MM.1S (cell line): ENCODE data around the gene OR10A2.

Experiments
- DNase-seq: peaks from one replicate; pipeline ENCODE4 v3.0.0-alpha.2; 2015
- H2AFZ ChIP-seq: fragments of 300-600 bp; sonication (generic); 2 replicates; pipeline ENCODE4 v1.6.0; 2016; ENCODE audit warnings: antibody characterized with exemption, low read length
- H3F3A ChIP-seq: fragments of 300-600 bp; sonication (generic); 2 replicates; pipeline ENCODE4 v1.6.1; 2016; ENCODE audit warnings: mild to moderate bottlenecking, antibody characterized with exemption, low read length, moderate library complexity, mixed read lengths; ENCODE audit not compliant: insufficient read depth
- H3K27ac ChIP-seq: fragments of 300-600 bp; sonication (generic); 2 replicates; pipeline ENCODE4 v1.5.1; 2016; ENCODE audit warnings: mild to moderate bottlenecking, low read length
- H3K27me3 ChIP-seq: fragments of 300-600 bp; sonication (generic); replicated peaks from 2 replicates; pipeline ENCODE4 v1.6.0; 2016; ENCODE audit warnings: low read length; ENCODE audit not compliant: insufficient read depth
- H3K36me3 ChIP-seq: fragments of 300-600 bp; sonication (generic); replicated peaks from 2 replicates; pipeline ENCODE4 v1.6.1; 2016; ENCODE audit warnings: mild to moderate bottlenecking, low read length, mixed read lengths; ENCODE audit not compliant: insufficient read depth
- H3K4me1 ChIP-seq: fragments of 300-600 bp; sonication (generic); 2 replicates; pipeline ENCODE4 v1.6.1; 2016; ENCODE audit warnings: low read length, mixed read lengths
- H3K4me2 ChIP-seq: fragments of 300-600 bp; sonication (generic); 2 replicates; pipeline ENCODE4 v1.6.0; 2016; ENCODE audit warnings: low read depth, low read length
- H3K4me3 ChIP-seq: fragments of 300-600 bp; sonication (generic); 2 replicates; pipeline ENCODE4 v1.5.1; 2016; ENCODE audit warnings: low read length, mixed read lengths
- H3K79me2 ChIP-seq: fragments of 300-600 bp; sonication (generic); 2 replicates; pipeline ENCODE4 v1.6.1; 2016; ENCODE audit warnings: mixed run types, low read length, mixed read lengths
- H3K9ac ChIP-seq: fragments of 300-600 bp; sonication (generic); 2 replicates; pipeline ENCODE4 v1.6.1; 2016; ENCODE audit warnings: low read length, mixed read lengths
- H3K9me2 ChIP-seq: fragments of 300-600 bp; sonication (generic); replicated peaks from 2 replicates; pipeline ENCODE4 v1.6.1; 2016; ENCODE audit warnings: mild to moderate bottlenecking, low read length, mixed read lengths; ENCODE audit not compliant: insufficient read depth
- H3K9me3 ChIP-seq: fragments of 300-600 bp; sonication (generic); replicated peaks from 2 replicates; pipeline ENCODE4 v1.6.1; 2016; ENCODE audit warnings: mild to moderate bottlenecking, low read length, mixed read lengths; ENCODE audit not compliant: insufficient read depth
- H4K20me1 ChIP-seq: fragments of 300-600 bp; sonication (generic); 2 replicates; pipeline ENCODE4 v1.6.1; 2016; ENCODE audit warnings: mild to moderate bottlenecking, low read length, moderate library complexity, mixed read lengths; ENCODE audit not compliant: insufficient read depth
- EZH2 ChIP-seq: fragments of 300-600 bp; sonication (generic); optimal IDR thresholded peaks from 2 replicates; pipeline ENCODE3; 2017; ENCODE audit warnings: low read depth, mild to moderate bottlenecking, antibody characterized with exemption, low read length, mixed read lengths
- EZH2phosphoT487 ChIP-seq: fragments of 300-600 bp; sonication (generic); IDR thresholded peaks from 2 replicates; pipeline ENCODE4 v1.6.1; 2018; ENCODE audit warnings: antibody characterized with exemption, low read length
- TF ChIP-seq, protein P1 (sequence below): fragments of 300-600 bp; sonication (generic); IDR thresholded peaks from 2 replicates; pipeline ENCODE4 v1.5.1; 2016; ENCODE audit warnings: antibody characterized with exemption, low read length, mixed read lengths

OR10A2 gene

DNA sequence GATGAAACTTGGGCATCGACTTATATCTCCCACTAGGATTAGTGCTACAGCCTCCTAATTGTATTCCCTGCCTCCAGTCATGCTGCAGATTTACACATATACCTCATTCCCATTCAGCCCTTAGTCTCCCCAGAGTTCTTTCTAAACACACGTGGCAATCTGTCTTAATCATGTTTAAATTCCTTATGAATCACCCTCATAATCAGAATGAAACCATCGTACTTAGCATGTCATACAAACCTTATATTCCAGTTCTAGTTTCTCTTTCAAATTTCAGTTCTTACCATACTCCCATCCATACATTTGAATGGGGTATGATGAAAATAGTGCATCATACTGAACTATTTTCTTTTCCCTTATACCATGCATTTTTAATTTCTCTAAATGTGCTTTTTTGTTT, 6.0 kb upstream of the OR10A2 start:
- no peak overlapping the region for H3K27ac ChIP-seq
- no peak overlapping the region for H2AFZ ChIP-seq
- H3K4me1 ChIP-seq = peaks cover 13% of the 10 kb centered on the region
- H3K9me2 ChIP-seq = no peaks in the 10 kb centered on the region
- DNase-seq = no peak
- no peaks in the 10 kb centered on the region for H3K36me3 ChIP-seq
- no peaks in the 10 kb centered on the region for H3K27me3 ChIP-seq
- TF ChIP-seq EZH2 (no peak), EZH2phosphoT487 (no peak)
- TF ChIP-seq, protein P1, sequence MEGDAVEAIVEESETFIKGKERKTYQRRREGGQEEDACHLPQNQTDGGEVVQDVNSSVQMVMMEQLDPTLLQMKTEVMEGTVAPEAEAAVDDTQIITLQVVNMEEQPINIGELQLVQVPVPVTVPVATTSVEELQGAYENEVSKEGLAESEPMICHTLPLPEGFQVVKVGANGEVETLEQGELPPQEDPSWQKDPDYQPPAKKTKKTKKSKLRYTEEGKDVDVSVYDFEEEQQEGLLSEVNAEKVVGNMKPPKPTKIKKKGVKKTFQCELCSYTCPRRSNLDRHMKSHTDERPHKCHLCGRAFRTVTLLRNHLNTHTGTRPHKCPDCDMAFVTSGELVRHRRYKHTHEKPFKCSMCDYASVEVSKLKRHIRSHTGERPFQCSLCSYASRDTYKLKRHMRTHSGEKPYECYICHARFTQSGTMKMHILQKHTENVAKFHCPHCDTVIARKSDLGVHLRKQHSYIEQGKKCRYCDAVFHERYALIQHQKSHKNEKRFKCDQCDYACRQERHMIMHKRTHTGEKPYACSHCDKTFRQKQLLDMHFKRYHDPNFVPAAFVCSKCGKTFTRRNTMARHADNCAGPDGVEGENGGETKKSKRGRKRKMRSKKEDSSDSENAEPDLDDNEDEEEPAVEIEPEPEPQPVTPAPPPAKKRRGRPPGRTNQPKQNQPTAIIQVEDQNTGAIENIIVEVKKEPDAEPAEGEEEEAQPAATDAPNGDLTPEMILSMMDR = no peak
- H4K20me1 ChIP-seq = no peaks in the 10 kb centered on the region
- no peaks in the 10 kb centered on the region for H3K9me3 ChIP-seq
- no peaks in the 10 kb centered on the region for H3K79me2 ChIP-seq
- H3K9ac ChIP-seq = no peak overlapping the region
- H3K4me3 ChIP-seq = no peak overlapping the region
- 0 out of 2 replicates have a peak, but pooled peaks cover 3% of the 10 kb centered on the region for H3F3A ChIP-seq
- peak overlapping the region; percentile 38 for H3K4me2 ChIP-seq

DNA sequence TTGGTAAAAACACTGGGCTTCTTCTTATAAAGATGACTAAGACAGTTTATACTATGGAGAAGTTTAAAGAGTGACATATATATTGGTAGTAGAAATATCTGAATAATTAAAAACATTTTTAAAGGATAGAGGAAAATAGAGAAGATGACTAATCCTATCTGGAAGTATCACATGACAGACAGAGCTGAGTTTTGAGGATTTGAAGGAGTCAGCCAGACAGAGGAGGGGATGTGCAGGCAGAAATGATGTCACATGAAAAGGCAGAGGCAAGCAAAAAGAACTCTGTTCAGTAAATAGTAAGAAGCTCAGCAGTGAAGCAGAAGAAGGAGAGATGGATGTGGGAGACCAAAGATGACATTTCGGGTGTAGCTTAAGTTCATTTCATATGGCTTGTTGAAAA, 1.6 kb downstream of the OR10A2 start:
- H3K79me2 ChIP-seq = no peaks in the 10 kb centered on the region
- H3K27ac ChIP-seq = no peak overlapping the region
- no peaks in the 10 kb centered on the region for H3K36me3 ChIP-seq
- H3K9me3 ChIP-seq = no peaks in the 10 kb centered on the region
- no peak overlapping the region for H3K4me2 ChIP-seq
- H2AFZ ChIP-seq = no peak overlapping the region
- TF ChIP-seq EZH2 (no peak), EZH2phosphoT487 (no peak)
- TF ChIP-seq, protein P1 = no peak
- no peaks in the 10 kb centered on the region for H3K9me2 ChIP-seq
- peaks cover 3% of the 10 kb centered on the region; the same call in 1 of the 2 replicates for H3K4me1 ChIP-seq
- DNase-seq = no peak
- H3K27me3 ChIP-seq = no peaks in the 10 kb centered on the region
- no peaks in the 10 kb centered on the region for H3F3A ChIP-seq
- no peaks in the 10 kb centered on the region for H4K20me1 ChIP-seq
- H3K4me3 ChIP-seq = no peak overlapping the region
- no peak overlapping the region for H3K9ac ChIP-seq

DNA sequence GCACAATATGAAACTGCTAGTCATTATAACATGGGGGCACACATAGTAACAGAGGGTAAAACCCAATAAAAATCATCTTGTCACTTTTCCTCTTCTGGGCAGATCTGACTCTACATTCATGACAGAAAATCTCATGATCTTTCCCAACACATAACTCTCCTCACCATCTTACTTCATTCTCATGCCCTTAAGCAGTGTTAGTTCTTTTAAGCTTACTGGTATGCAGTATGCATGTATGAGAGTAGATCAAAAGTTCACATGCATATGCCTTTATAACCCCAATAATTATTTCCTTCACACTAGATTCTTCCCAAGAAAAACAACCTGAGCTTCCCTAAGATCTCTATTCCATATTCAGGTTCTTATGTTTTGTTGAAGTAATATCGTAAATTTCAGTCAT, 8.4 kb downstream of the OR10A2 start:
- H3K27me3 ChIP-seq = no peaks in the 10 kb centered on the region
- H4K20me1 ChIP-seq = no peaks in the 10 kb centered on the region
- H3K9me2 ChIP-seq = no peaks in the 10 kb centered on the region
- TF ChIP-seq, protein P1 = no peak
- no peak for TF ChIP-seq EZH2
- no peak for TF ChIP-seq EZH2phosphoT487
- no peaks in the 10 kb centered on the region for H3K9me3 ChIP-seq
- H2AFZ ChIP-seq = no peak overlapping the region
- no peak overlapping the region for H3K9ac ChIP-seq
- H3K4me3 ChIP-seq = no peak overlapping the region
- no peaks in the 10 kb centered on the region for H3K79me2 ChIP-seq
- no peak for DNase-seq
- H3F3A ChIP-seq = no peaks in the 10 kb centered on the region
- H3K27ac ChIP-seq = no peak overlapping the region
- H3K36me3 ChIP-seq = no peaks in the 10 kb centered on the region
- H3K4me1 ChIP-seq = peaks cover 5% of the 10 kb centered on the region; the same call in 1 of the 2 replicates
- no peak overlapping the region for H3K4me2 ChIP-seq
